Naive thymus-derived CD8-positive, alpha-beta T cell (primary cell): ENCODE data around the gene PRIM2. TPM values are rescaled to one million over a fixed set of nuclear protein-coding genes. Genes with fewer than 3 reads are reported as not detected.
A peak's percentile ranks its signal among the peaks of the same experiment; 100 is the strongest.
"Not testable (repeated sequence)": the region's sequence is repeated elsewhere in the genome, so short reads cannot be mapped to it uniquely, and the experiment has no call there.

Experiments used
- ATAC-seq, 2 donors: fragments of 150-1000 bp; cut with Tn5 transposase in 1 of 2; sonication (Bioruptor Pico), chemical (Tn5 transposase) in 1 of 2; 1 replicate in 1 of 2; 2 replicates in 1 of 2; pipeline ENCODE4 v1.10.0; 2021; ENCODE audit warnings: mild to moderate bottlenecking in 2 of 2, moderate library complexity in 2 of 2
- POLR2A ChIA-PET: fragments of 350-600 bp; sonication (Branson Sonifier 250); formaldehyde crosslinking; loops from one replicate; lab custom pipeline; 2021; ENCODE audit warnings: antibody characterized with exemption; lab: Charles Lee
- DNase-seq, 10 donors: peaks; one replicate each; pipeline versions ENCODE4 v3.0.0 to v3.0.0-alpha.2; 2020 to 2022
- H3K27ac Mint-ChIP-seq, 10 donors: one replicate each; pipeline ENCODE4 v1.8.0; 2020 to 2022; ENCODE audit warnings: mild to moderate bottlenecking in 10 of 10, mixed read lengths in 10 of 10, moderate library complexity in 4 of 10, inconsistent platforms in 1 of 10
- H3K27me3 Mint-ChIP-seq, 5 donors: one replicate each; pipeline ENCODE4 v1.8.0; 2021 to 2022; ENCODE audit warnings: mixed read lengths in 5 of 5
- H3K36me3 Mint-ChIP-seq, 3 donors: one replicate each; pipeline ENCODE4 v1.8.0; 2020 to 2022; ENCODE audit warnings: mixed read lengths in 3 of 3, mild to moderate bottlenecking in 2 of 3, inconsistent platforms in 1 of 3
- H3K4me1 Mint-ChIP-seq, 4 donors: one replicate each; pipeline ENCODE4 v1.8.0; 2021 to 2022; ENCODE audit warnings: mixed read lengths in 4 of 4
- H3K4me3 Mint-ChIP-seq, 10 donors: one replicate each; pipeline ENCODE4 v1.8.0; 2020 to 2022; ENCODE audit warnings: mild to moderate bottlenecking in 10 of 10, mixed read lengths in 10 of 10, moderate library complexity in 6 of 10, inconsistent platforms in 1 of 10
- H3K9me3 Mint-ChIP-seq, 9 donors: one replicate each; pipeline ENCODE4 v1.8.0; 2020 to 2022; ENCODE audit warnings: mixed read lengths in 9 of 9, mild to moderate bottlenecking in 3 of 9, inconsistent platforms in 1 of 9, moderate library complexity in 1 of 9
- polyA plus RNA-seq, 3 donors: library from polyadenylated mRNA; unstranded; fragments of 300-500 nt; fragmentation: Illumina TruSeq; gene quantifications; one replicate each; pipeline ENCODE4 v1.2.3, GENCODE V29; 2021
- total RNA-seq, 8 experiments: library from RNA in 2 of 8; stranded (reverse) in 2 of 8; gene quantifications; one replicate each; pipeline ENCODE4 v1.2.3 and lab custom pipeline; 2021 to 2026

The PRIM2 gene
- total and polyA plus RNA-seq, 5 experiments from 2014 or later: 8.1 to 15.1 (median 9.9) TPM

GRCh38 chr6:57502387-57502786 is 185.0 kb downstream of the PRIM2 start:
- peak overlapping the region in 1 of 10 donors; percentile 16 for H3K27ac Mint-ChIP-seq
- H3K27me3 Mint-ChIP-seq, ATAC-seq, H3K9me3 Mint-ChIP-seq, H3K4me3 Mint-ChIP-seq, DNase-seq, H3K36me3 Mint-ChIP-seq, POLR2A ChIA-PET, H3K4me1 Mint-ChIP-seq: not testable (repeated sequence)

- POLR2A ChIA-PET, H3K4me1 Mint-ChIP-seq, H3K27me3 Mint-ChIP-seq, H3K9me3 Mint-ChIP-seq, H3K4me3 Mint-ChIP-seq, ATAC-seq, DNase-seq, H3K36me3 Mint-ChIP-seq: not testable (repeated sequence)
- H3K27ac Mint-ChIP-seq: peak overlapping the region in 1 of 10 donors; percentile 50
Measured at GRCh38 chr6:57505251-57505650, 187.8 kb downstream of the PRIM2 start.

- H3K27ac Mint-ChIP-seq, H3K4me3 Mint-ChIP-seq, H3K27me3 Mint-ChIP-seq, H3K4me1 Mint-ChIP-seq, H3K9me3 Mint-ChIP-seq, DNase-seq, H3K36me3 Mint-ChIP-seq, POLR2A ChIA-PET, ATAC-seq: not testable (repeated sequence)
Measured at GRCh38 chr6:57510390-57510789, 193.0 kb downstream of the PRIM2 start.

GRCh38 chr6:57515171-57515570 is 197.7 kb downstream of the PRIM2 start:
- H3K4me1 Mint-ChIP-seq, H3K4me3 Mint-ChIP-seq, H3K36me3 Mint-ChIP-seq, H3K9me3 Mint-ChIP-seq, H3K27me3 Mint-ChIP-seq, DNase-seq, POLR2A ChIA-PET, ATAC-seq, H3K27ac Mint-ChIP-seq: not testable (repeated sequence)

- H3K27ac Mint-ChIP-seq: peak overlapping the region in 1 of 10 donors; percentile 11
- H3K27me3 Mint-ChIP-seq, POLR2A ChIA-PET, DNase-seq, H3K4me1 Mint-ChIP-seq, H3K4me3 Mint-ChIP-seq, H3K36me3 Mint-ChIP-seq, ATAC-seq, H3K9me3 Mint-ChIP-seq: not testable (repeated sequence)
Measured at GRCh38 chr6:57515845-57516244, 198.4 kb downstream of the PRIM2 start.

GRCh38 chr6:57516776-57517175 is 199.3 kb downstream of the PRIM2 start:
- POLR2A ChIA-PET, H3K4me3 Mint-ChIP-seq, H3K9me3 Mint-ChIP-seq, ATAC-seq, H3K36me3 Mint-ChIP-seq, H3K27me3 Mint-ChIP-seq, H3K27ac Mint-ChIP-seq, H3K4me1 Mint-ChIP-seq, DNase-seq: not testable (repeated sequence)

- ATAC-seq, H3K27ac Mint-ChIP-seq, DNase-seq, H3K9me3 Mint-ChIP-seq, H3K27me3 Mint-ChIP-seq, H3K4me1 Mint-ChIP-seq, H3K4me3 Mint-ChIP-seq, H3K36me3 Mint-ChIP-seq, POLR2A ChIA-PET: not testable (repeated sequence)
Measured at GRCh38 chr6:57519198-57519597, 201.8 kb downstream of the PRIM2 start.

GRCh38 chr6:57521085-57521484 is 203.7 kb downstream of the PRIM2 start:
- DNase-seq, H3K9me3 Mint-ChIP-seq, H3K4me3 Mint-ChIP-seq, H3K36me3 Mint-ChIP-seq, H3K4me1 Mint-ChIP-seq, ATAC-seq, H3K27ac Mint-ChIP-seq, POLR2A ChIA-PET, H3K27me3 Mint-ChIP-seq: not testable (repeated sequence)

- H3K4me3 Mint-ChIP-seq, ATAC-seq, POLR2A ChIA-PET: not testable (repeated sequence)
Measured at GRCh38 chr6:57523221-57523620, 205.8 kb downstream of the PRIM2 start.

GRCh38 chr6:57529755-57530154 is 212.3 kb downstream of the PRIM2 start:
- H3K27ac Mint-ChIP-seq, POLR2A ChIA-PET, H3K9me3 Mint-ChIP-seq, H3K4me3 Mint-ChIP-seq, H3K27me3 Mint-ChIP-seq, DNase-seq, ATAC-seq, H3K4me1 Mint-ChIP-seq: not testable (repeated sequence)
- H3K36me3 Mint-ChIP-seq: peaks cover 0 to 12% (median 0%) of the 10 kb centered on the region in 3 donors

More at GRCh38 chr6:57523221-57523620, 205.8 kb downstream of the PRIM2 start:
- not testable (repeated sequence) for DNase-seq, H3K27me3 Mint-ChIP-seq, H3K4me1 Mint-ChIP-seq, H3K27ac Mint-ChIP-seq, H3K36me3 Mint-ChIP-seq, H3K9me3 Mint-ChIP-seq

- POLR2A ChIA-PET, ATAC-seq, H3K27ac Mint-ChIP-seq, H3K4me1 Mint-ChIP-seq, H3K27me3 Mint-ChIP-seq, H3K4me3 Mint-ChIP-seq, DNase-seq, H3K9me3 Mint-ChIP-seq: not testable (repeated sequence)
- H3K36me3 Mint-ChIP-seq: peaks cover 0 to 18% (median 0%) of the 10 kb centered on the region in 3 donors
Measured at GRCh38 chr6:57532660-57533059, 215.2 kb downstream of the PRIM2 start.

- DNase-seq, H3K27me3 Mint-ChIP-seq, ATAC-seq, H3K9me3 Mint-ChIP-seq, POLR2A ChIA-PET, H3K27ac Mint-ChIP-seq, H3K4me3 Mint-ChIP-seq, H3K4me1 Mint-ChIP-seq: not testable (repeated sequence)
- peaks cover 3 to 30% (median 3%) of the 10 kb centered on the region in 3 donors for H3K36me3 Mint-ChIP-seq
Measured at GRCh38 chr6:57535121-57535520, 217.7 kb downstream of the PRIM2 start.

- peak in 1 of 10 donors; percentile 6 for DNase-seq
- H3K27ac Mint-ChIP-seq: peak overlapping the region in 1 of 10 donors; percentile 40
- H3K27me3 Mint-ChIP-seq, H3K9me3 Mint-ChIP-seq, H3K4me3 Mint-ChIP-seq, ATAC-seq, H3K4me1 Mint-ChIP-seq, POLR2A ChIA-PET: not testable (repeated sequence)
- H3K36me3 Mint-ChIP-seq: peaks cover 3 to 32% (median 4%) of the 10 kb centered on the region in 3 donors
Measured at GRCh38 chr6:57535994-57536393, 218.6 kb downstream of the PRIM2 start.

- POLR2A ChIA-PET, H3K4me1 Mint-ChIP-seq, H3K27me3 Mint-ChIP-seq, ATAC-seq, H3K9me3 Mint-ChIP-seq, DNase-seq, H3K4me3 Mint-ChIP-seq, H3K27ac Mint-ChIP-seq: not testable (repeated sequence)
- H3K36me3 Mint-ChIP-seq: peaks cover 3 to 33% (median 4%) of the 10 kb centered on the region in 3 donors
Measured at GRCh38 chr6:57537916-57538315, 220.5 kb downstream of the PRIM2 start.
